PC-9 (cell line): ENCODE results near the gene THBD. TPM values are rescaled to one million over a fixed set of nuclear protein-coding genes. Genes with fewer than 3 reads are reported as not detected.

Source experiments
- BruUV-seq: library from RNA; stranded (reverse); fragments of 400-500 nt; replicated peaks from 2 replicates; lab custom pipeline; 2021; lab: Mats Ljungman, UMichigan
- CTCF ChIA-PET: fragments of 300-600 bp; sonication (Branson Sonifier 250); formaldehyde crosslinking; loops from one replicate; lab custom pipeline; 2022; ENCODE audit warnings: antibody characterized with exemption; lab: Charles Lee
- POLR2A ChIA-PET: fragments of 300-600 bp; sonication (Branson Sonifier 250); formaldehyde crosslinking; loops from one replicate; lab custom pipeline; 2022; ENCODE audit warnings: antibody characterized with exemption; ENCODE audit not compliant: unreplicated experiment; lab: Charles Lee
- DNase-seq, 2 experiments: peaks; one replicate each; pipeline versions ENCODE4 v3.0.0 to v3.0.0-alpha.2; 2015 to 2022; ENCODE audit warnings: mixed read lengths in 1 of 2
- H2AFZ ChIP-seq: fragments of 200-600 bp; sonication (generic); 2 replicates; pipeline ENCODE4 v1.8.1; 2017; ENCODE audit warnings: antibody characterized with exemption
- H3F3A ChIP-seq: fragments of 200-600 bp; sonication (generic); 2 replicates; pipeline ENCODE4 v1.8.1; 2017; ENCODE audit warnings: antibody characterized with exemption, mild to moderate bottlenecking, low read depth; ENCODE audit not compliant: insufficient read depth
- H3K27ac ChIP-seq: fragments of 200-600 bp; sonication (generic); 2 replicates; pipeline ENCODE4 v1.6.1; 2016; ENCODE audit warnings: mixed run types
- H3K27me3 ChIP-seq: fragments of 200-600 bp; sonication (generic); 2 replicates; pipeline ENCODE4 v1.6.1; 2016; ENCODE audit warnings: low read depth, mixed run types; ENCODE audit not compliant: insufficient read depth
- H3K36me3 ChIP-seq: fragments of 200-600 bp; sonication (generic); 2 replicates; pipeline ENCODE4 v1.6.1; 2016; ENCODE audit warnings: low read depth, mixed run types
- H3K4me1 ChIP-seq: fragments of 200-600 bp; sonication (generic); replicated peaks from 2 replicates; pipeline ENCODE4 v1.6.1; 2016; ENCODE audit warnings: mixed run types; ENCODE audit not compliant: insufficient read depth
- H3K4me2 ChIP-seq: fragments of 200-600 bp; sonication (generic); 2 replicates; pipeline ENCODE4 v1.6.1; 2017; ENCODE audit warnings: mixed run types
- H3K4me3 ChIP-seq: fragments of 200-600 bp; sonication (generic); 2 replicates; pipeline ENCODE4 v1.6.1; 2016; ENCODE audit warnings: mixed run types
- H3K79me2 ChIP-seq: fragments of 200-600 bp; sonication (generic); 2 replicates; pipeline ENCODE4 v1.6.1; 2017; ENCODE audit warnings: low read depth, mixed run types
- H3K9me2 ChIP-seq: fragments of 200-600 bp; sonication (generic); 2 replicates; pipeline ENCODE4 v1.8.1; 2017; ENCODE audit warnings: mild to moderate bottlenecking; ENCODE audit not compliant: insufficient read depth
- H3K9me3 ChIP-seq: fragments of 200-600 bp; sonication (generic); 2 replicates; pipeline ENCODE4 v1.8.1; 2016; ENCODE audit warnings: low read depth; ENCODE audit not compliant: insufficient read depth
- H4K20me1 ChIP-seq: fragments of 200-600 bp; sonication (generic); 2 replicates; pipeline ENCODE4 v1.8.1; 2017; ENCODE audit not compliant: insufficient read depth
- CTCF ChIP-seq: fragments of 200-600 bp; sonication (generic); conservative IDR thresholded peaks from 2 replicates; pipeline ENCODE4 v1.6.1; 2017; ENCODE audit warnings: mixed run types, antibody characterized with exemption, mild to moderate bottlenecking, moderate library complexity
- EZH2 ChIP-seq: fragments of 200-600 bp; sonication (generic); IDR thresholded peaks from 2 replicates; pipeline ENCODE4 v1.8.0; 2017; ENCODE audit warnings: antibody characterized with exemption, low read depth
- intact Hi-C: fragments of 100-400 bp; cut with micrococcal nuclease; formaldehyde crosslinking; loops from one replicate; pipeline ENCODE4 v1.10.0; 2022; ENCODE audit not compliant: unreplicated experiment
- total RNA-seq: library from RNA; stranded (reverse); gene quantifications from 2 replicates; pipeline ENCODE4 v1.2.3, GENCODE V29; 2021

The THBD gene
- total RNA-seq, 1 experiment from 2014 or later, result 1.7 TPM

GRCh38 chr20:23062632-23063031 lies 13.2 kb upstream of the THBD start:
- Histone ChIP-seq H3K4me1 (peaks cover 7% of the 10 kb centered on the region; the same call in 1 of the 2 replicates), H3K27me3 (no peaks in the 10 kb centered on the region), H4K20me1 (no peaks in the 10 kb centered on the region), H3F3A (no peaks in the 10 kb centered on the region), H3K9me3 (no peaks in the 10 kb centered on the region), H2AFZ (no peak overlapping the region), H3K36me3 (no peaks in the 10 kb centered on the region), H3K4me2 (no peak overlapping the region), H3K79me2 (no peaks in the 10 kb centered on the region), H3K9me2 (peaks cover 4% of the 10 kb centered on the region; the same call in 1 of the 2 replicates), H3K27ac (no peak overlapping the region), H3K4me3 (no peak overlapping the region)
- DNase-seq, result no peak
- TF ChIP-seq CTCF (no peak), EZH2 (no peak)
- no TSS peak for BruUV-seq
- intact Hi-C loops, result no loop called here
- POLR2A ChIA-PET, result no interaction called here
- CTCF ChIA-PET, result no interaction called here

GRCh38 chr20:23061734-23062561 lies 12.5 kb upstream of the THBD start:
- DNase-seq, result peak; percentile 24 to 52
- CTCF ChIA-PET, result no interaction called here
- Histone ChIP-seq H4K20me1 (no peaks in the 10 kb centered on the region), H3K9me2 (peaks cover 4% of the 10 kb centered on the region; the same call in 1 of the 2 replicates), H3K27me3 (no peaks in the 10 kb centered on the region), H3K36me3 (no peaks in the 10 kb centered on the region), H3K27ac (no peak overlapping the region), H3K4me2 (no peak overlapping the region), H3F3A (no peaks in the 10 kb centered on the region), H3K4me1 (peaks cover 7% of the 10 kb centered on the region; the same call in 1 of the 2 replicates), H2AFZ (no peak overlapping the region), H3K4me3 (no peak overlapping the region), H3K9me3 (no peaks in the 10 kb centered on the region), H3K79me2 (no peaks in the 10 kb centered on the region)
- BruUV-seq, result no TSS peak
- POLR2A ChIA-PET, result no interaction called here
- intact Hi-C loops, result no loop called here
- TF ChIP-seq EZH2 (no peak), CTCF (peak; percentile 54)

- Histone ChIP-seq H3K36me3 (no peaks in the 10 kb centered on the region), H3K79me2 (no peaks in the 10 kb centered on the region), H3K4me2 (no peak overlapping the region), H4K20me1 (no peaks in the 10 kb centered on the region), H3K9me2 (peaks cover 4% of the 10 kb centered on the region; the same call in 1 of the 2 replicates), H3K27me3 (no peaks in the 10 kb centered on the region), H3K9me3 (no peaks in the 10 kb centered on the region), H3K4me3 (no peak overlapping the region), H3F3A (no peaks in the 10 kb centered on the region), H3K4me1 (peaks cover 7% of the 10 kb centered on the region; the same call in 1 of the 2 replicates), H3K27ac (no peak overlapping the region), H2AFZ (no peak overlapping the region)
- ChIA-PET POLR2A (no interaction called here), CTCF (no interaction called here)
- TF ChIP-seq EZH2 (no peak), CTCF (no peak)
- no peak for DNase-seq
- no TSS peak for BruUV-seq
- intact Hi-C loops, result no loop called here
Observed at GRCh38 chr20:23061262-23061661, 11.8 kb upstream of the THBD start.
